T-helper 2 cell (primary cell): ENCODE results near the gene JARID2.
A peak's percentile ranks its signal among the peaks of the same experiment; 100 is the strongest.

Experiments used
- DNase-seq, 5 experiments: peaks; one replicate each; pipeline versions ENCODE4 v3.0.0 to v3.0.0-alpha.2; 2012 to 2022

The JARID2 gene

DNA sequence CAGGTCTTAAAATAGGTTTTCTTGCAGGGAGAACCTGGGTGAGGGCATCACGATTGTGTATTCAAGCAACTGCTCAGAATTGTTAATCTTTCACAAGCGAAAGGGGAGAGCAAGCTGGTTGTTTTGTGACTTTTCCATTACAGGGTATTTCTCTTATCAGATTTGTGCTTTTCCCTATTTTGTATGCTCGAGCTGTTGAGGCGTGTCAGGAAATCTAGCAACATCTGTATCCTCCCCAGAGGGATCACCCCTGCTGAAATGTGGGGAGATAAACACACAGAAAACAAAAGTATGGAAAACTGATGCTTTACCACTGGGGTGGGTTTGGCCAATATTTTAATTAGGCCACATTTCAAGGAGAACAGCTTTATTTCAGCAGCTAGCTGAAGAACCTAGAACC, 230.0 kb downstream of the JARID2 start:
- DNase-seq = no peak

DNA sequence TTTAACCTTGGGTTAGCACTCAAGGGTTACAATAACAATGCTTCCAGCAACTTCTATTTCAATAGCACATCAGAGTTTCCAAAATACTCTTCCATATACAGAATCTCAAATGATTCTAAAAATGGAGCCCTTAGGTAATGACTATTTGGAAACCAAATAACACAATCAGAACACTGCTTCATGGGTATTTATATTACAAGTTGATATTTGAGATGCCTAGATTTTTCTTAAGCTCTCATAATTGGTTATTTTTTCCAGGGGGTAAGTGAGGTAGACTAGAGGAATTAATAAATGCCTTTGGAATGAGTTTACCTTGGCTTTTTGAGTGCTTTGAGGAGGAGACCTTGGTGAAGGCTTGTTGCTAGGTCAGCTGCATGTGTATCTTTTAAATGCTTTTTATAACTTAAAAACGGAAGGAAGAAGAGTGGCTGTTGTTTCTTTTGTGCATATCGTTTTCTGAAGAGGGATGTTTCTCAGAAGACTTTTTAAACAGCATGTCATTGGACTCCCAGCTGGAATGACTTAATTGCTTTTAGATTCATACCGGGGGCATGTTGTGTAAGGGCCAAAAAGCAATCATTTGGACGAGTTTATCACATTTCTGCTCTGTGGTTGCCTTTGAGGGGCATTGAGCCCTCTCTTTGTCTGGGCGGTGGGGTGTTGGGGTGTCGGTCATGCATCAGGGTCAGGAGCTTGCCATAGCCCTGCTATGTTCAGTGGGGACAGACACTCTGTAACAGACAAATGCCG, 230.9 kb downstream of the JARID2 start:
- no peak for DNase-seq

- no peak for DNase-seq
These were observed 231.9 kb downstream of the JARID2 start for GRCh38 chr6:15477746-15478145.

GRCh38 chr6:15479761-15480160, 233.9 kb downstream of the JARID2 start:
- DNase-seq = no peak

DNA sequence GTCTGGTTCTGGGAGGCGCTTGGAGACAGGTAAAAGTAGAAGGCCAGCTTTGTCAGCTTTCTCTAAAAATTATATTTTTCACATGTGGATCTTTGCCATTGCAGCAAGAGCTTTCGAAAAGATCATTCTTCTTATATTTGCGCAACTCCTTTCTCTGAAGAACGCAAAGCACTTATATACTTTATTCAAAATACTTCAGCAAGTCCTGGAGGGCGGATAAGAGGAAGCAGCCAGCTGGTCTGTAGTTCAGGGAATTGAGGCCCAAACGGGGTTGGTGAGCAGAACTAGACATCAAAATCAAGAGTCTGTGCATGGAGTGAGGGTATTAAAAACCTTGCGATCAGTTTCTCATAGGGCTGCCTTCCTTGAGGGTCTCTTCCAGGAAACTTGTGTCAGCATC, 234.7 kb downstream of the JARID2 start:
- no peak for DNase-seq

GRCh38 chr6:15481390-15482291, 235.8 kb downstream of the JARID2 start:
- peak in 1 of 5 experiments; percentile 71 for DNase-seq

DNA sequence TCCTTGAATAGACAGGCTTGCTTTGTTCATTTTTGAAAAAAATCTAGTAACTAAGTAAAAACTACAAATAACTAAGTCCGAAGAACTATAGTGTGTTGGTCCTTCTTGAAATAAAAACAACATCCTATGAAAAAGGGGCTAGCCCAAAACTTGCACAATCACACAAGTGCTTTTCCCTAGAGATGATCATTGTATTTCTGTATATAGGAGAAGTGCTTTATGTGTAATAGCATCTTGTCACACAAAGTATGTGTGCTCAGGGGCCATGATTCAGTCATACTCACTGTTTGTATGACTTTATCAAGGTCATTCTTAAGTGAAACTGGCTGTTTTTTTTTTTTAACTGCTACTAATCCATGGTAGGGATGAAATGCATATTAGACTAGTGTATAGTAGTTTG, 237.2 kb downstream of the JARID2 start:
- no peak for DNase-seq

GRCh38 chr6:15484140-15484539, 238.3 kb downstream of the JARID2 start:
- DNase-seq = no peak

GRCh38 chr6:15484821-15485220, 239.0 kb downstream of the JARID2 start:
- DNase-seq = no peak

DNA sequence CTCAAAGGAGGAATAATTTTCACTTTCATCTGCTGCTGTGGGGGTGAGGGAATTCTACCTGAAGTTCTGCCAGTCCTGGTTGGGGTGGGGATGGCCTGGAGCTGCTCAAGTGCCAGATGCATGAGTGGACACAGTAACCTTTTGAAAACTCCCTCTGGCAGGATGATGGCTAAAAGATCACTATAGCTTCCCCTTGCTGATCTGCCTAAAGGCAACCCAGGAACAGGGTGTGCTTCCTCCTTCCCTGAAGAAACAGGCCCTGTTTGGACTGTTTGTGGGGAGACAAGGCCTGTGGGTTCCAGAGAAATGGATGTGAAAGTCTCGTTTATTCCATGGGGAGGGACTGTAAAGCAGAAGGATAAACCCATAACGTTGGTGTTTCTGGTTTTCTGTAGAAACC, 240.1 kb downstream of the JARID2 start:
- DNase-seq = no peak

GRCh38 chr6:15487262-15487661, 241.4 kb downstream of the JARID2 start:
- no peak for DNase-seq

GRCh38 chr6:15489261-15489962, 243.5 kb downstream of the JARID2 start:
- DNase-seq = no peak

DNA sequence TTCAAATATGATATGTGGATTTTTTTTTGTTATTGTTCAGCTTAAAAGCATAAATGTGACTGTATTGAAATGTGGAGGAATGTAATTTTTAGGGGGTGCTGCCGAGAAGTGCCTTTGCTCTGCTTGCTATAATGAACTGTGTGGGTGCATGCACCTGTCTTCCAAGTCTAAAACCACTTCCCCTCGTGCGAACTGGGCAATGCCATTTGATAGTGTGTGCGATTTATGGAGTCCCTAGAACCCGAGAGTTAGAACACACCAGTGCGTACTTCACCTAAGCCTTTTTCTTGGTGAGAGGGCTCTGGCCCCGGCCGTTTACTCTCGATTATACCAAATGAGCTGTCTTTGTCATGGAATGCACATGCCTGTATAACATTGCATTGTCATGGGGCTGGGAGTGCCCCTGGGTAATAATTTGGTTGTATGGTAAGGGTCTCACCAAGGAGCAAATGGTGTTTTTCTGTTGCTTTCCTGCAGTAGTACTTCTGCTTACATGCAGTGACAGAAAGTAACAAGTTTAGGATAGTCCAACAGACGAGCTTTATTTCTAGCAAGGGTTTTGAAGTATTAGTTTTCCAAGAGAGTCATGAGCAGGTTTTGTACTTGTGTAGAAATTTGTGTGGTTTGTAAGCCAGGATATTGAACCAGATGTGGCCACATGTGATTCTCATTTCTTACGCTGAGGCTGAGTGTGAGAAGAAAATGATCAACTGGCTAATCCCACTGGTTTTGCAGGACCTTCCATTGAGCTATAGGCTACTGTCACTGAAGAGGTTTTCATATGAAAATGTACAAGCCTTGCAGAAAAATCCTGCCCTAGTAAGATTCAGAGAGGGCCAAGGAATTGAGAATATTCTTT, 244.6 kb downstream of the JARID2 start:
- no peak for DNase-seq

- DNase-seq = peak in 4 of 5 experiments; percentile 12 to 77 (median 43)
These were observed 245.6 kb downstream of the JARID2 start for GRCh38 chr6:15491255-15491985.

- DNase-seq = no peak
These were observed 246.1 kb downstream of the JARID2 start for GRCh38 chr6:15491986-15492269.

DNA sequence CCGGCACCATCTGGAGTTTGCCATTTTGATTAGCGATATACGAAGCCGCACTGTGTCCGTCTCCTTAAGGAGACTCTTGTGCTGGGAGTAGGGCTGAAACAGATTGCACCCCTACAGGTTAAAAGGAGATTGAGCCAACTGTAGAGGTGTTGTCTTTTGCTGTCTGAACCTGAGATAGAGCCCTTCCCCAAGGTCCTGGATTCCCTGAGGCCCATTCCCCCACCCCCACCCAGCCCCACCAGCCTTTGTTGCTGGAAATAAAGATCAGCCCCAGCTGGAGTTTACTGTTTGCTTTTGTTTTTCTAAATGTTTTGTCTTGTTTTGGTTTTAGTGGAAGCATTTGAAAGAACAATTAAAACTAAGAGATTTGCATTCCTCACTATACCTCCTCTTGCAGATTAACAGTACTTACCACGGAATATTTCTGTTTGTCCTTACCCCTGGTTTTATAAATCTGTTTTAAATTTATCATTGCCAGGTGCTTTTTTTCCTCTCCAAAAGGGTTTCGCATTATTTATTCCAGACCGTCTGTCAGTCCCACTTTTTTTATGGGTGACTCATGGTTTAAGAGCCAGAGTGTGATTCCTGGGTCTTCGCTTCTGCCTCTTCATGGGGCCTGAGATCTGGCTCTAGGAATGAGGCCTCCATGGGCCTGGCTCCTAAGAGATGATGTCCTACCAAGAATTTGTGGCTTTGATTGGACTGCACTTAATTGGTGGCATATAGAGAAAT, 247.7 kb downstream of the JARID2 start:
- DNase-seq = no peak

GRCh38 chr6:15495375-15495901, 249.6 kb downstream of the JARID2 start:
- DNase-seq = no peak

DNA sequence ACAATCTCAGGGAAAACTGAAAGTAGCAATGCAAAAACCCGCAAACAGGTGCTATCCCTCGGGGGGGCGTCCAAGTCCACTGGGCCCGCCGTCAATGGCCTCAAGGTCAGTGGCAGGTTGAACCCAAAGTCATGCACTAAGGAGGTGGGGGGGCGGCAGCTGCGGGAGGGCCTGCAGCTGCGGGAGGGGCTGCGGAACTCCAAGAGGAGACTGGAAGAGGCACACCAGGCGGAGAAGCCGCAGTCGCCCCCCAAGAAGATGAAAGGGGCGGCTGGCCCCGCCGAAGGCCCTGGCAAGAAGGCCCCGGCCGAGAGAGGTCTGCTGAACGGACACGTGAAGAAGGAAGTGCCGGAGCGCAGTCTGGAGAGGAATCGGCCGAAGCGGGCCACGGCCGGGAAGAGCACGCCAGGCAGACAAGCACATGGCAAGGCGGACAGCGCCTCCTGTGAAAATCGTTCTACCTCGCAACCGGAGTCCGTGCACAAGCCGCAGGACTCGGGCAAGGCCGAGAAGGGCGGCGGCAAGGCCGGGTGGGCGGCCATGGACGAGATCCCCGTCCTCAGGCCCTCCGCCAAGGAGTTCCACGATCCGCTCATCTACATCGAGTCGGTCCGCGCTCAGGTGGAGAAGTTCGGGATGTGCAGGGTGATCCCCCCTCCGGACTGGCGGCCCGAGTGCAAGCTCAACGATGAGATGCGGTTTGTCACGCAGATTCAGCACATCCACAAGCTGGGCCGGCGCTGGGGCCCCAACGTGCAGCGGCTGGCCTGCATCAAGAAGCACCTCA, 250.7 kb downstream of the JARID2 start:
- DNase-seq = no peak

DNA sequence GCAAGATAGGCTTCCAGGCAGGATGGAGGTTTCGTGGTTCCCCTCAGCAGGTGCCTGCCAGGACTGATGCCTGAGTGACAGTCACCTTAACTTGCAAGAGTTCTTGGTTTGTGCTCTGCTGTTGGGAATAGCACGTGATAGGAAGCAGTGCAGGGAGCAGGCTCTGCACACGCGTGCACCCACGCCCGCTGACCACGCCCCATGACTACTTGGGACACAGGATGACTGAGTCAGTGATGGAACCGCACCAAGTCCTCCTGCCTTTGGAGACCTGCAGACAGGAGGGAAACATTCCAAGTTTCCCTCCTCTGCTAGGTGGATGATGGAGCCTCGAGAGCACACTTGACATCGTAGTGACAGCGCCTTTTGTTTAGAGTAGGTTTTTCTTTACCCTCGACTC, 252.8 kb downstream of the JARID2 start:
- DNase-seq = no peak

- no peak for DNase-seq
These were observed 253.3 kb downstream of the JARID2 start for GRCh38 chr6:15499125-15499524.
